K562 (cell line): ENCODE results near the gene LVRN. TPM values are rescaled to one million over a fixed set of nuclear protein-coding genes. Genes with fewer than 3 reads are reported as not detected.

Experiments used
- ATAC-seq: fragments of 200-7000 bp; cut with Tn5 transposase; 3 replicates; pipeline ENCODE4 v1.9.1; 2020; ENCODE audit warnings: moderate library complexity
- BruUV-seq: library from RNA; stranded (reverse); fragments of 400-500 nt; replicated peaks from 2 replicates; lab custom pipeline; 2021; lab: Mats Ljungman, UMichigan
- CTCF ChIA-PET: fragments of 300-600 bp; formaldehyde crosslinking; extraction: SDS; loops from one replicate; lab custom pipeline; 2021; ENCODE audit warnings: low intra/inter-chr PET ratio; lab: Yijun Ruan, JAX
- POLR2A ChIA-PET: fragments of 300-600, 350-650 bp; sonication (Branson Sonifier 250); formaldehyde crosslinking; extraction: SDS; loops from one replicate; lab custom pipeline; 2021; ENCODE audit warnings: antibody characterized with exemption, inconsistent platforms; lab: Yijun Ruan, JAX
- DNase-seq, 4 experiments: peaks; one replicate each; pipeline versions ENCODE4 v3.0.0 to v3.0.0-alpha.2; 2011 to 2018; ENCODE audit warnings: low spot score in 3 of 4, mixed read lengths in 3 of 4; ENCODE audit errors: extremely low read depth in 1 of 4
- FAIRE-seq: peaks from 2 replicates; lab custom pipeline; 2011; peaks lifted over from hg19 to GRCh38; lab: Jason Lieb, UNC
- H2AFZ ChIP-seq: 2 replicates; pipeline ENCODE4 v1.6.0; 2011; ENCODE audit warnings: low read depth, low read length, control low read depth, inconsistent platforms
- H3K27ac ChIP-seq: fragments of 200-600 bp; 3 replicates; pipeline ENCODE4 v1.8.0; 2011; ENCODE audit warnings: low read depth, mild to moderate bottlenecking, control low read depth, inconsistent platforms, low read length, moderate library complexity, mixed read lengths; ENCODE audit errors: extremely low read depth
- H3K27me3 ChIP-seq, 2 experiments: fragments of 300-600 bp in 1 of 2; 2 replicates in 1 of 2; 3 replicates in 1 of 2; pipeline versions ENCODE4 v1.6.0 to v1.8.0; 2011; ENCODE audit warnings: inconsistent platforms in 2 of 2, low read length in 2 of 2, mild to moderate bottlenecking in 1 of 2, mixed read lengths in 1 of 2, moderate library complexity in 1 of 2; ENCODE audit not compliant: control insufficient read depth in 2 of 2, insufficient read depth in 2 of 2
- H3K36me3 ChIP-seq: fragments of 300-600 bp; 3 replicates; pipeline ENCODE4 v1.8.0; 2011; ENCODE audit warnings: mild to moderate bottlenecking, low read length, inconsistent platforms; ENCODE audit not compliant: control insufficient read depth, insufficient read depth
- H3K4me1 ChIP-seq, 2 experiments: fragments of 200-600 bp in 1 of 2; replicated peaks in 1 of 2; 2 replicates in 1 of 2; 3 replicates in 1 of 2; pipeline versions ENCODE4 v1.5.1 to v1.8.0; 2011; ENCODE audit warnings: inconsistent platforms in 2 of 2, low read length in 2 of 2, mild to moderate bottlenecking in 1 of 2, mixed read lengths in 1 of 2, moderate library complexity in 1 of 2; ENCODE audit not compliant: control insufficient read depth in 2 of 2, insufficient read depth in 2 of 2
- H3K4me2 ChIP-seq: 2 replicates; pipeline ENCODE4 v1.6.1; 2011; ENCODE audit warnings: low read length, control low read depth, inconsistent platforms, mixed read lengths; ENCODE audit not compliant: insufficient read depth
- H3K4me3 ChIP-seq: fragments of 200-600 bp; sonication (generic), shearing (Covaris generic); 2 replicates; pipeline ENCODE4 v1.5.1; 2016; ENCODE audit warnings: control low read depth, inconsistent platforms
- H3K79me2 ChIP-seq: fragments of 200-600 bp; 3 replicates; pipeline ENCODE4 v1.8.0; 2011; ENCODE audit warnings: low read length, inconsistent platforms; ENCODE audit not compliant: control insufficient read depth, insufficient read depth
- H3K9ac ChIP-seq, 2 experiments: 2 replicates each; pipeline versions ENCODE4 v1.6.0 to v1.6.1; 2011; ENCODE audit warnings: low read depth in 2 of 2, low read length in 2 of 2, control low read depth in 1 of 2, inconsistent platforms in 1 of 2, mild to moderate bottlenecking in 1 of 2, mixed read lengths in 1 of 2; ENCODE audit not compliant: insufficient read depth in 1 of 2
- H3K9me1 ChIP-seq: one replicate; pipeline ENCODE4 v1.6.0; 2011; ENCODE audit warnings: inconsistent platforms, mild to moderate bottlenecking, low read length, moderate library complexity; ENCODE audit not compliant: control insufficient read depth, insufficient read depth
- H3K9me3 ChIP-seq: replicated peaks from 2 replicates; pipeline ENCODE4 v1.5.1; 2011; ENCODE audit warnings: low read depth, low read length, inconsistent platforms; ENCODE audit not compliant: control insufficient read depth, insufficient read depth
- H4K20me1 ChIP-seq: replicated peaks from 2 replicates; pipeline ENCODE4 v1.6.1; 2011; ENCODE audit warnings: low read length, inconsistent platforms, mixed read lengths; ENCODE audit not compliant: control insufficient read depth, insufficient read depth
- BCLAF1 ChIP-seq, 2 experiments: fragments of 450-650 bp in 1 of 2; IDR thresholded peaks; 2 replicates each; pipeline ENCODE4 v1.6.1; 2011 to 2017; ENCODE audit warnings: low read depth in 2 of 2, antibody characterized with exemption in 1 of 2, borderline replicate concordance in 1 of 2, low read length in 1 of 2, mild to moderate bottlenecking in 1 of 2, mixed read lengths in 1 of 2; ENCODE audit not compliant: control insufficient read depth in 1 of 2
- HDAC6 ChIP-seq: IDR thresholded peaks from 2 replicates; pipeline ENCODE4 v1.6.1; 2012; ENCODE audit warnings: low read depth, mild to moderate bottlenecking, control low read depth, inconsistent platforms, low read length, moderate library complexity
- JUN ChIP-seq, 2 experiments: sonication (generic) in 1 of 2; formaldehyde crosslinking in 1 of 2; IDR thresholded peaks; 2 replicates each; pipeline versions ENCODE4 v1.6.1 to v1.8.0; 2012 to 2022; ENCODE audit warnings: borderline replicate concordance in 2 of 2, mild to moderate bottlenecking in 2 of 2, improper control_type of control experiment in 1 of 2, low read depth in 1 of 2, low read length in 1 of 2, missing genetic modification reagents in 1 of 2
- KLF10 ChIP-seq: fragments of 250-450 bp; sonication (Bioruptor Pico); IDR thresholded peaks from 2 replicates; pipeline ENCODE4 v1.6.1; 2021; ENCODE audit warnings: matching md5 sums
- KLF16 ChIP-seq: IDR thresholded peaks from 2 replicates; pipeline ENCODE4 v1.6.1; 2016; ENCODE audit warnings: antibody characterized with exemption
- MEF2A ChIP-seq: IDR thresholded peaks from 2 replicates; pipeline ENCODE4 v1.6.1; 2011; ENCODE audit warnings: low read depth, mild to moderate bottlenecking, low read length, moderate library complexity; ENCODE audit not compliant: control insufficient read depth
- MIER1 ChIP-seq: fragments of 450-650 bp; IDR thresholded peaks from 2 replicates; pipeline ENCODE4 v1.6.1; 2016; ENCODE audit warnings: antibody characterized with exemption, mild to moderate bottlenecking, low read depth
- MTA1 ChIP-seq: fragments of 450-650 bp; IDR thresholded peaks from 2 replicates; pipeline ENCODE4 v1.6.1; 2017; ENCODE audit warnings: borderline replicate concordance
- MTA3 ChIP-seq: fragments of 450-650 bp; formaldehyde crosslinking; IDR thresholded peaks from 2 replicates; pipeline ENCODE4 v1.6.1; 2017; ENCODE audit warnings: mild to moderate bottlenecking, borderline replicate concordance
- MYNN ChIP-seq, 2 experiments: sonication (generic); formaldehyde crosslinking in 1 of 2; IDR thresholded peaks; 2 replicates each; pipeline versions ENCODE4 v1.5.0 to v1.6.1; 2016 to 2020; ENCODE audit warnings: antibody characterized with exemption in 1 of 2, missing genetic modification reagents in 1 of 2
- PHB2 ChIP-seq: fragments of 450-650 bp; IDR thresholded peaks from 2 replicates; pipeline ENCODE4 v1.6.1; 2017; ENCODE audit warnings: low read depth
- TBP ChIP-seq: optimal IDR thresholded peaks from 2 replicates; pipeline ENCODE3; 2011; ENCODE audit warnings: low read depth, low read length, improper control_type of control experiment
- TGIF2 ChIP-seq: sonication (generic); formaldehyde crosslinking; IDR thresholded peaks from 2 replicates; pipeline ENCODE4 v1.8.1; 2022; ENCODE audit warnings: mild to moderate bottlenecking, missing genetic modification reagents, moderate library complexity
- USF2 ChIP-seq: sonication (generic); formaldehyde crosslinking; IDR thresholded peaks from 2 replicates; pipeline ENCODE4 v1.5.0; 2020; ENCODE audit warnings: missing genetic modification reagents
- ZBTB43 ChIP-seq: sonication (generic); formaldehyde crosslinking; IDR thresholded peaks from 2 replicates; pipeline ENCODE4 v1.8.0; 2023; ENCODE audit warnings: mild to moderate bottlenecking, missing genetic modification reagents
- ZFP1 ChIP-seq: fragments of 450-650 bp; formaldehyde crosslinking; IDR thresholded peaks from 2 replicates; pipeline ENCODE4 v1.4.0; 2020; ENCODE audit warnings: mild to moderate bottlenecking, mixed read lengths
- ZNF140 ChIP-seq: fragments of 250-450 bp; sonication (Bioruptor Pico); IDR thresholded peaks from 2 replicates; pipeline ENCODE4 v1.8.0; 2021; ENCODE audit warnings: moderate library complexity, mild to moderate bottlenecking, inconsistent platforms
- WGBS: fragments of 100-300 bp; shearing (Covaris generic); methylation state at CpG from one replicate; pipeline ENCODE4 v1.1.6; 2016; ENCODE audit warnings: low coverage, mixed read lengths; ENCODE audit not compliant: insufficient coverage; ENCODE audit errors: missing lambda C conversion rate; 5-methylcytosine and 5-hydroxymethylcytosine counted together
- in situ Hi-C: fragments of 300-500 bp; cut with MboI; formaldehyde crosslinking; loops from 4 replicates; pipeline ENCODE4 v1.15.0; 2018; ENCODE audit warnings: inconsistent platforms, mixed read lengths
- intact Hi-C: fragments of 100-400 bp; cut with micrococcal nuclease; formaldehyde crosslinking; loops from 2 replicates; pipeline ENCODE4 v1.14.2; 2022
- polyA plus RNA-seq, 8 experiments: library from polyadenylated mRNA; depleted of rRNA in 4 of 8; stranded (reverse) in 5 of 8; unstranded in 3 of 8; fragments of >200 nt; fragmentation: Nextera tagmentation in 2 of 8; fragmentation: Illumina TruSeq in 1 of 8; extraction: Ambion mirVana in 2 of 8; extraction: Trizol in 1 of 8; gene quantifications; 2 replicates each; pipeline versions ENCODE4 v1.2.1 to v1.2.3, GENCODE V29; 2011 to 2014; ENCODE audit warnings: inconsistent platforms in 1 of 8, missing spikeins in 1 of 8
- total RNA-seq, 7 experiments: library from RNA; depleted of rRNA in 6 of 7; stranded (reverse); fragments of >200 nt in 6 of 7; fragmentation: Illumina TruSeq in 2 of 7; extraction: Trizol in 2 of 7; gene quantifications; 2 replicates each; pipeline versions ENCODE4 v1.2.1 to v1.2.3, GENCODE V29; 2011 to 2021; ENCODE audit warnings: low replicate concordance in 1 of 7

Gene LVRN
- total and polyA plus RNA-seq, 9 of the 15 experiments (the other 6 are each of a cell fraction or from before 2014, with no cell fraction given): 2.6 to 5.3 (median 4.1) TPM

GRCh38 chr5:115941051-115941675 lies 21.1 kb upstream of the LVRN start:
- H4K20me1 ChIP-seq: no peaks in the 10 kb centered on the region
- no peaks in the 10 kb centered on the region for H3K4me1 ChIP-seq
- no peak overlapping the region for H2AFZ ChIP-seq
- H3K27me3 ChIP-seq: no peaks in the 10 kb centered on the region; a peak in 1 of 5 replicates
- H3K9me1 ChIP-seq: no peaks in the 10 kb centered on the region
- H3K4me2 ChIP-seq: no peak overlapping the region
- no peak overlapping the region for H3K4me3 ChIP-seq
- ChIA-PET CTCF (no interaction called here), POLR2A (no interaction called here)
- DNase-seq: no peak
- in situ Hi-C loops (no loop called here), intact Hi-C loops (no loop called here)
- ATAC-seq: no peak
- no peak for FAIRE-seq
- 16% methylated on average over 9 of the region's 9 CpGs for WGBS
- BruUV-seq: no TSS peak
- no peaks in the 10 kb centered on the region for H3K36me3 ChIP-seq
- H3K79me2 ChIP-seq: no peaks in the 10 kb centered on the region
- H3K27ac ChIP-seq: no peak overlapping the region
- no peaks in the 10 kb centered on the region for H3K9me3 ChIP-seq
- no peak overlapping the region for H3K9ac ChIP-seq
- no peak for TF ChIP-seq TGIF2 (CRISPR knock-in tag)
- no peak for TF ChIP-seq MEF2A
- TF ChIP-seq ZBTB43 (CRISPR knock-in tag): no peak
- TF ChIP-seq JUN (IDR thresholded peaks at IDR 0.05; ENCODE audit: borderline replicate concordance, low read depth, low read length): no peak
- no peak for TF ChIP-seq JUN (CRISPR knock-in tag; IDR thresholded peaks at IDR 0.05; ENCODE audit: borderline replicate concordance)
- no peak for TF ChIP-seq KLF10
- no peak for TF ChIP-seq USF2 (CRISPR knock-in tag)
- TF ChIP-seq KLF16: no peak
- TF ChIP-seq HDAC6: no peak
- no peak for TF ChIP-seq MTA3
- no peak for TF ChIP-seq ZFP1
- TF ChIP-seq MIER1: no peak
- TF ChIP-seq MTA1: no peak
- TF ChIP-seq ZNF140 (CRISPR knock-in tag): no peak
- TF ChIP-seq TBP: no peak
- TF ChIP-seq MYNN (IDR thresholded peaks at IDR 0.05): no peak
- no peak for TF ChIP-seq MYNN (CRISPR knock-in tag; IDR thresholded peaks at IDR 0.05)
- no peak for TF ChIP-seq BCLAF1 (IDR thresholded peaks at IDR 0.05; ENCODE audit: borderline replicate concordance in 1 of 2, control insufficient read depth in 1 of 2, low read depth in 2 of 2, low read length in 1 of 2)
- no peak for TF ChIP-seq PHB2
